Panc1 (cell line): Measurements from ENCODE around the gene NDRG2. TPM values are rescaled to one million over a fixed set of nuclear protein-coding genes. Genes with fewer than 3 reads are reported as not detected.

Source experiments
- ATAC-seq: fragments of 200-7000 bp; cut with Tn5 transposase; 2 replicates; pipeline ENCODE4 v1.9.1; 2020; ENCODE audit warnings: mild to moderate bottlenecking, moderate library complexity
- BruUV-seq: library from RNA; stranded (reverse); fragments of 400-500 nt; replicated peaks from 2 replicates; lab custom pipeline; 2021; lab: Mats Ljungman, UMichigan
- CTCF ChIA-PET: fragments of 300-600 bp; sonication (Branson Sonifier 250); formaldehyde crosslinking; loops from one replicate; lab custom pipeline; 2022; ENCODE audit warnings: antibody characterized with exemption; lab: Charles Lee
- POLR2A ChIA-PET: fragments of 300-600 bp; sonication (Branson Sonifier 250); formaldehyde crosslinking; loops from one replicate; lab custom pipeline; 2022; ENCODE audit warnings: antibody characterized with exemption; lab: Charles Lee
- DNase-seq: peaks from one replicate; pipeline ENCODE4 v3.0.0-alpha.2; 2010; ENCODE audit warnings: low read depth, low spot score
- H3K27ac ChIP-seq: 2 replicates; pipeline ENCODE4 v1.5.1; 2011; ENCODE audit warnings: mild to moderate bottlenecking, low read length, inconsistent platforms
- H3K27me3 ChIP-seq: fragments of 200-500 bp; sonication (Bioruptor generic); 2 replicates; pipeline ENCODE4 v1.6.0; 2014; ENCODE audit warnings: low read length, inconsistent platforms; ENCODE audit not compliant: control insufficient read depth, insufficient read depth
- H3K36me3 ChIP-seq: fragments of 200-500 bp; sonication (Bioruptor generic); 2 replicates; pipeline ENCODE4 v1.5.1; 2014; ENCODE audit warnings: inconsistent platforms, mild to moderate bottlenecking, low read length, moderate library complexity; ENCODE audit not compliant: control insufficient read depth, insufficient read depth
- H3K4me1 ChIP-seq: 2 replicates; pipeline ENCODE4 v1.5.1; 2011; ENCODE audit warnings: inconsistent platforms, mild to moderate bottlenecking, low read length, moderate library complexity; ENCODE audit not compliant: control insufficient read depth, insufficient read depth
- H3K4me3 ChIP-seq, 2 experiments: 2 replicates each; pipeline ENCODE4 v1.5.1; 2011 to 2012; ENCODE audit warnings: low read depth in 2 of 2, low read length in 2 of 2, mild to moderate bottlenecking in 2 of 2, inconsistent platforms in 1 of 2, moderate library complexity in 1 of 2
- H3K9me3 ChIP-seq: fragments of 200-500 bp; sonication (Bioruptor generic); 2 replicates; pipeline ENCODE4 v1.5.1; 2014; ENCODE audit warnings: low read depth, mild to moderate bottlenecking, inconsistent platforms, low read length, moderate library complexity; ENCODE audit not compliant: control insufficient read depth, insufficient read depth
- POLR2AphosphoS5 ChIP-seq: IDR thresholded peaks from 2 replicates; pipeline ENCODE4 v1.6.1; 2012; ENCODE audit warnings: mild to moderate bottlenecking, low read depth, low read length, moderate library complexity
- SIN3A ChIP-seq: IDR thresholded peaks from 2 replicates; pipeline ENCODE4 v1.6.1; 2012; ENCODE audit warnings: low read depth, mild to moderate bottlenecking, low read length, moderate library complexity, borderline replicate concordance; ENCODE audit not compliant: insufficient read depth
- TCF7L2 ChIP-seq: IDR thresholded peaks from 2 replicates; pipeline ENCODE4 v1.6.1; 2011; ENCODE audit warnings: mild to moderate bottlenecking, low read depth, low read length, inconsistent platforms
- in situ Hi-C: cut with HindIII; loops from 2 replicates; pipeline ENCODE4 v1.10.0; 2016; ENCODE audit warnings: low sequenced_read_pairs, low pct_unique_long_range_greater_than_20kb
- intact Hi-C: fragments of 100-400 bp; cut with micrococcal nuclease; formaldehyde crosslinking; loops from one replicate; pipeline ENCODE4 v1.10.0; 2022; ENCODE audit not compliant: unreplicated experiment
- total RNA-seq: library from RNA; stranded (reverse); gene quantifications from one replicate; pipeline ENCODE4 v1.2.1, GENCODE V29; 2021; ENCODE audit not compliant: unreplicated experiment
- TF ChIP-seq, protein P1 (sequence below): fragments of 450-650 bp; IDR thresholded peaks from 2 replicates; pipeline ENCODE4 v1.5.1; 2017; ENCODE audit warnings: mild to moderate bottlenecking
- TF ChIP-seq, protein P2 (sequence below), 2 experiments: IDR thresholded peaks; 2 replicates each; pipeline ENCODE4 v1.6.1; 2011 to 2012; ENCODE audit warnings: low read depth in 2 of 2, control low read depth in 1 of 2, low read length in 1 of 2, mild to moderate bottlenecking in 1 of 2, moderate library complexity in 1 of 2; ENCODE audit not compliant: insufficient read depth in 1 of 2

NDRG2 gene
- total RNA-seq, 1 experiment from 2014 or later = 1.6 TPM

DNA sequence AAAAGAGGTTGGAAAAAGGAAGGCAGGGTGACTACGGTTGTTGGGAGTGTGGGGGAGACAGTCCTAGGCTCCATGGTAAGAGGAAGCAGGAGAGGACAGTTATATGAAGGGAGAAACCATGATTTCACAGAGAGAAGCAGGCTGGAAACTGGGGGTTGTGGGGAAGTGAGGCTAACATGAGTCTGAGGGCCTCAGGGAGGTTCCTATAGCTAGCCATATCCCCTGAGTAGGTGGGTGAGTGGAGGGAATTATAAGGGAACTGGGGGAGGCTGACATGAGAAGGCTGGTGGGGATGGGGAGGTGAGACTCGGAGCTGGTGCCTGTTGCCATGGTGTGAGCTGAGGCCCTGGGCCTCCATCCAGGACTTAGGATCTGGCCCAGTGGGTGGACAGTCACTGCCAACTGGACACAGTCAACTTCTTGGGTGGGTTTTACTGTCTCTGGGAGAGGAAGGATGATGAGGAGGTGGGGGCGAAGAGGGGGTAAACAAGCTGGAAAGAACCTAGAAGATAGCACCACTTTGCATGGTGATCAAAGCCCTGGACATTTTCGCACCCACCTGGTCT, 8.4 kb upstream of the NDRG2 start:
- POLR2A ChIA-PET = no interaction called here
- CTCF ChIA-PET = interaction anchor here (0.7 kb wide), 1 partner anchor 18 kb away, joined by 3 read pairs; no protein-coding TSS in a partner anchor
- Histone ChIP-seq H3K4me1 (no peaks in the 10 kb centered on the region), H3K27me3 (no peaks in the 10 kb centered on the region; the same call in none of the 2 replicates), H3K36me3 (no peaks in the 10 kb centered on the region), H3K27ac (no peak overlapping the region), H3K9me3 (no peaks in the 10 kb centered on the region), H3K4me3 (no peak overlapping the region)
- no TSS peak for BruUV-seq
- ATAC-seq (no peak), DNase-seq (no peak)
- in situ Hi-C loops = no loop called here
- intact Hi-C loops = no loop called here
- TF ChIP-seq, protein P1, sequence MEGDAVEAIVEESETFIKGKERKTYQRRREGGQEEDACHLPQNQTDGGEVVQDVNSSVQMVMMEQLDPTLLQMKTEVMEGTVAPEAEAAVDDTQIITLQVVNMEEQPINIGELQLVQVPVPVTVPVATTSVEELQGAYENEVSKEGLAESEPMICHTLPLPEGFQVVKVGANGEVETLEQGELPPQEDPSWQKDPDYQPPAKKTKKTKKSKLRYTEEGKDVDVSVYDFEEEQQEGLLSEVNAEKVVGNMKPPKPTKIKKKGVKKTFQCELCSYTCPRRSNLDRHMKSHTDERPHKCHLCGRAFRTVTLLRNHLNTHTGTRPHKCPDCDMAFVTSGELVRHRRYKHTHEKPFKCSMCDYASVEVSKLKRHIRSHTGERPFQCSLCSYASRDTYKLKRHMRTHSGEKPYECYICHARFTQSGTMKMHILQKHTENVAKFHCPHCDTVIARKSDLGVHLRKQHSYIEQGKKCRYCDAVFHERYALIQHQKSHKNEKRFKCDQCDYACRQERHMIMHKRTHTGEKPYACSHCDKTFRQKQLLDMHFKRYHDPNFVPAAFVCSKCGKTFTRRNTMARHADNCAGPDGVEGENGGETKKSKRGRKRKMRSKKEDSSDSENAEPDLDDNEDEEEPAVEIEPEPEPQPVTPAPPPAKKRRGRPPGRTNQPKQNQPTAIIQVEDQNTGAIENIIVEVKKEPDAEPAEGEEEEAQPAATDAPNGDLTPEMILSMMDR = no peak

DNA sequence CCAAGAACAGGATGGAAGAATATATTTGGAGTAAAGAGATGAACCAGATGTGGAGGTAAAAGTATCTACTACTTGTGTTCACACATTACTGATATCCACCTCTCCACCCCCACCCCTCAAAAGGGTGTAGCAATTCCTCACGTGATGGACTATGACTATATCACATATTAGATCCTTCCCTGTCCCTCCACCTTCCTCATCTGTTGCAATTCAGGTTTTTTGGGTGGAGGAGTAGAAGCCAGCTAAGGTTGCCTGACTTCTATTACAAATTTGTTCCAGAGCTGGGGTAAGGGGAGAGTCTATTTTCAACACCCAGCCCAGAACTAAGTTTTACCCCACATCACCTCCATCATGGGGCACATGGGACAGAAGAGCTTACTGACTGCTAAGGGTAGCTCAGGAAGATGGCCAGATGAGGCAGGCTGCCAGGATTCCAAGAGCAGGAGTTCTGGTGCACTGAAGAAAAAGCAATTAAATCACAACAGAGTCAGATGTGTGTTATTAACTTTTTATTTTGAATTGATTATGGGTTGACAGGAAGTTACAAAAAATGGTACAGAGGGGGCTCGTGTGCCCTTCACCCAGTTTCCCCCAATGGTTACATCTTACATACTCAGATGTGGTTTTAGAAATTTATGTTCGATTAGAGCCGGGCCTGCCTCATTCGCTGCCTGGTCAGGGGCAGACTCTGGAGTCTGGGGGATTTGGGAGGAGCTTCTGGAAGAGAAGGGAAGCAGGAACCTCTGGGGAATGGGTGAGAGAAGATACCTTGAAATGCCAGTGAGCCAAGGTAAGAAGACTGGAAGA, 7.7 kb upstream of the NDRG2 start:
- POLR2A ChIA-PET = no interaction called here
- TF ChIP-seq TCF7L2 = no peak
- no peak for TF ChIP-seq POLR2AphosphoS5
- no peak for TF ChIP-seq SIN3A
- TF ChIP-seq, protein P2, sequence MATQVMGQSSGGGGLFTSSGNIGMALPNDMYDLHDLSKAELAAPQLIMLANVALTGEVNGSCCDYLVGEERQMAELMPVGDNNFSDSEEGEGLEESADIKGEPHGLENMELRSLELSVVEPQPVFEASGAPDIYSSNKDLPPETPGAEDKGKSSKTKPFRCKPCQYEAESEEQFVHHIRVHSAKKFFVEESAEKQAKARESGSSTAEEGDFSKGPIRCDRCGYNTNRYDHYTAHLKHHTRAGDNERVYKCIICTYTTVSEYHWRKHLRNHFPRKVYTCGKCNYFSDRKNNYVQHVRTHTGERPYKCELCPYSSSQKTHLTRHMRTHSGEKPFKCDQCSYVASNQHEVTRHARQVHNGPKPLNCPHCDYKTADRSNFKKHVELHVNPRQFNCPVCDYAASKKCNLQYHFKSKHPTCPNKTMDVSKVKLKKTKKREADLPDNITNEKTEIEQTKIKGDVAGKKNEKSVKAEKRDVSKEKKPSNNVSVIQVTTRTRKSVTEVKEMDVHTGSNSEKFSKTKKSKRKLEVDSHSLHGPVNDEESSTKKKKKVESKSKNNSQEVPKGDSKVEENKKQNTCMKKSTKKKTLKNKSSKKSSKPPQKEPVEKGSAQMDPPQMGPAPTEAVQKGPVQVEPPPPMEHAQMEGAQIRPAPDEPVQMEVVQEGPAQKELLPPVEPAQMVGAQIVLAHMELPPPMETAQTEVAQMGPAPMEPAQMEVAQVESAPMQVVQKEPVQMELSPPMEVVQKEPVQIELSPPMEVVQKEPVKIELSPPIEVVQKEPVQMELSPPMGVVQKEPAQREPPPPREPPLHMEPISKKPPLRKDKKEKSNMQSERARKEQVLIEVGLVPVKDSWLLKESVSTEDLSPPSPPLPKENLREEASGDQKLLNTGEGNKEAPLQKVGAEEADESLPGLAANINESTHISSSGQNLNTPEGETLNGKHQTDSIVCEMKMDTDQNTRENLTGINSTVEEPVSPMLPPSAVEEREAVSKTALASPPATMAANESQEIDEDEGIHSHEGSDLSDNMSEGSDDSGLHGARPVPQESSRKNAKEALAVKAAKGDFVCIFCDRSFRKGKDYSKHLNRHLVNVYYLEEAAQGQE (IDR thresholded peaks at IDR 0.05; ENCODE audit: insufficient read depth in 1 of 2, low read depth in 2 of 2, low read length in 1 of 2) = no peak
- TF ChIP-seq, protein P1 = no peak
- Histone ChIP-seq H3K4me1 (no peaks in the 10 kb centered on the region), H3K27me3 (no peaks in the 10 kb centered on the region; the same call in none of the 2 replicates), H3K36me3 (no peaks in the 10 kb centered on the region), H3K27ac (no peak overlapping the region), H3K4me3 (no peak overlapping the region), H3K9me3 (no peaks in the 10 kb centered on the region)
- no TSS peak for BruUV-seq
- no peak for DNase-seq
- CTCF ChIA-PET = no interaction called here
- in situ Hi-C loops = no loop called here
- intact Hi-C loops = no loop called here
- ATAC-seq = no peak
